Measurements from ENCODE around the gene COL7A1. TPM values are rescaled to one million over a fixed set of nuclear protein-coding genes. Genes with fewer than 3 reads are reported as not detected.

Gene COL7A1
- total RNA-seq, 3 donors from 2014 or later (not counting 1 experiment from before 2014, with no cell fraction given), result 0.54 to 1.7 (median 1.4) TPM

- Histone ChIP-seq H3K4me3 (ENCODE audit: low read length) (no peak overlapping the region), H3K27me3 (ENCODE audit: control insufficient read depth, insufficient read depth, low read length) (no peaks in the 10 kb centered on the region), H3K36me3 (ENCODE audit: control insufficient read depth, insufficient read depth, low read length) (no peaks in the 10 kb centered on the region), H3K27ac (ENCODE audit: low read length) (no peak overlapping the region), H3K4me1 (ENCODE audit: control insufficient read depth, insufficient read depth, low read length) (peaks cover 6% of the 10 kb centered on the region), H3K9me3 (ENCODE audit: control insufficient read depth, insufficient read depth, low read length) (no peaks in the 10 kb centered on the region)
- Mint-ChIP-seq H3K4me3 (no peak overlapping the region), H3K9me3 (no peaks in the 10 kb centered on the region), H3K27me3 (ENCODE audit: low read depth in 2 of 2) (no peaks in the 10 kb centered on the region), H3K36me3 (no peaks in the 10 kb centered on the region), H3K27ac (no peak overlapping the region), H3K4me1 (no peaks in the 10 kb centered on the region)
- TF ChIP-seq, protein P1, sequence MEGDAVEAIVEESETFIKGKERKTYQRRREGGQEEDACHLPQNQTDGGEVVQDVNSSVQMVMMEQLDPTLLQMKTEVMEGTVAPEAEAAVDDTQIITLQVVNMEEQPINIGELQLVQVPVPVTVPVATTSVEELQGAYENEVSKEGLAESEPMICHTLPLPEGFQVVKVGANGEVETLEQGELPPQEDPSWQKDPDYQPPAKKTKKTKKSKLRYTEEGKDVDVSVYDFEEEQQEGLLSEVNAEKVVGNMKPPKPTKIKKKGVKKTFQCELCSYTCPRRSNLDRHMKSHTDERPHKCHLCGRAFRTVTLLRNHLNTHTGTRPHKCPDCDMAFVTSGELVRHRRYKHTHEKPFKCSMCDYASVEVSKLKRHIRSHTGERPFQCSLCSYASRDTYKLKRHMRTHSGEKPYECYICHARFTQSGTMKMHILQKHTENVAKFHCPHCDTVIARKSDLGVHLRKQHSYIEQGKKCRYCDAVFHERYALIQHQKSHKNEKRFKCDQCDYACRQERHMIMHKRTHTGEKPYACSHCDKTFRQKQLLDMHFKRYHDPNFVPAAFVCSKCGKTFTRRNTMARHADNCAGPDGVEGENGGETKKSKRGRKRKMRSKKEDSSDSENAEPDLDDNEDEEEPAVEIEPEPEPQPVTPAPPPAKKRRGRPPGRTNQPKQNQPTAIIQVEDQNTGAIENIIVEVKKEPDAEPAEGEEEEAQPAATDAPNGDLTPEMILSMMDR (IDR thresholded peaks at IDR 0.05), result no peak
- ATAC-seq (no peak), DNase-seq (no peak)
- WGBS (ENCODE audit: insufficient coverage), result 80% methylated on average over 2 of the region's 5 CpGs
- intact Hi-C loops (cut with micrococcal nuclease), result no loop called here
Observed at GRCh38 chr3:48544141-48544540, 51.0 kb downstream of the COL7A1 start.

- intact Hi-C loops (cut with micrococcal nuclease), result no loop called here
- TF ChIP-seq, protein P1 (IDR thresholded peaks at IDR 0.05), result no peak
- no peak overlapping the region for H3K27ac Mint-ChIP-seq
- no peaks in the 10 kb centered on the region for H3K36me3 Mint-ChIP-seq
- no peaks in the 10 kb centered on the region for H3K4me1 Mint-ChIP-seq
- H3K9me3 Mint-ChIP-seq, result no peaks in the 10 kb centered on the region
- H3K9me3 ChIP-seq (ENCODE audit: control insufficient read depth, insufficient read depth, low read length), result no peaks in the 10 kb centered on the region
- 18% methylated on average over 9 of the region's 9 CpGs for WGBS (ENCODE audit: insufficient coverage)
- H3K36me3 ChIP-seq (ENCODE audit: control insufficient read depth, insufficient read depth, low read length), result no peaks in the 10 kb centered on the region
- H3K4me3 ChIP-seq (ENCODE audit: low read length), result no peak overlapping the region
- no peaks in the 10 kb centered on the region for H3K27me3 Mint-ChIP-seq (ENCODE audit: low read depth in 2 of 2)
- no peak overlapping the region for H3K4me3 Mint-ChIP-seq
- H3K4me1 ChIP-seq (ENCODE audit: control insufficient read depth, insufficient read depth, low read length), result no peaks in the 10 kb centered on the region
- DNase-seq (no peak), ATAC-seq (no peak)
- no peak overlapping the region for H3K27ac ChIP-seq (ENCODE audit: low read length)
- H3K27me3 ChIP-seq (ENCODE audit: control insufficient read depth, insufficient read depth, low read length), result no peaks in the 10 kb centered on the region
Observed at GRCh38 chr3:48543271-48543866, 51.8 kb downstream of the COL7A1 start.

DNA sequence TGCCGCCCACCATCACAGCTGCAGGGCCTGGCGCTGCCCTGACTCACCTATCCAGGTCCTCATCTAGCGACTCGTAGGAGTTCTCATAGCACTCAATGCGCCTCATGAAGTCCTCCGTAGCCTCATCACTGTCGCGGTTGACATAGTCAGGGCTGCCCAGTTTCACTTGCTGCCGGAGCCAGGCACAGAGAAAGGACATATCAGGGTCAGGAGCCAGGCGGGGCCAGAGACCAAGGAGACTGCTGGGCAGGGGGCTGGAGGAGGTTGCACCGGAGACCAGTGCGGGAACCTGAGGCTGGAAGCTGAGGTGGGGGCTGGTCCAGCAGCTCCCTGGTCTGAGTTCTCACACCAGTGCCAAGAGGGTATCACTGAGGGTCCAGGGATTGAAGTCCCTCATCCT lies 56.7 kb downstream of the COL7A1 start:
- no peak overlapping the region for H3K27ac Mint-ChIP-seq
- no peaks in the 10 kb centered on the region for H3K27me3 ChIP-seq (ENCODE audit: control insufficient read depth, insufficient read depth, low read length)
- intact Hi-C loops (cut with micrococcal nuclease), result no loop called here
- WGBS (ENCODE audit: insufficient coverage), result 94% methylated on average over 12 of the region's 12 CpGs
- no peaks in the 10 kb centered on the region for H3K4me1 ChIP-seq (ENCODE audit: control insufficient read depth, insufficient read depth, low read length)
- H3K4me3 ChIP-seq (ENCODE audit: low read length), result no peak overlapping the region
- no peak overlapping the region for H3K4me3 Mint-ChIP-seq
- H3K9me3 ChIP-seq (ENCODE audit: control insufficient read depth, insufficient read depth, low read length), result no peaks in the 10 kb centered on the region
- DNase-seq, result no peak
- ATAC-seq, result no peak
- H3K36me3 Mint-ChIP-seq, result no peaks in the 10 kb centered on the region
- H3K4me1 Mint-ChIP-seq, result no peaks in the 10 kb centered on the region
- no peaks in the 10 kb centered on the region for H3K27me3 Mint-ChIP-seq (ENCODE audit: low read depth in 2 of 2)
- no peak overlapping the region for H3K27ac ChIP-seq (ENCODE audit: low read length)
- TF ChIP-seq, protein P1 (IDR thresholded peaks at IDR 0.05), result no peak
- H3K36me3 ChIP-seq (ENCODE audit: control insufficient read depth, insufficient read depth, low read length), result no peaks in the 10 kb centered on the region
- no peaks in the 10 kb centered on the region for H3K9me3 Mint-ChIP-seq

GRCh38 chr3:48536785-48537184 lies 58.3 kb downstream of the COL7A1 start:
- Histone ChIP-seq H3K27ac (ENCODE audit: low read length) (no peak overlapping the region), H3K27me3 (ENCODE audit: control insufficient read depth, insufficient read depth, low read length) (no peaks in the 10 kb centered on the region), H3K4me1 (ENCODE audit: control insufficient read depth, insufficient read depth, low read length) (no peaks in the 10 kb centered on the region), H3K36me3 (ENCODE audit: control insufficient read depth, insufficient read depth, low read length) (no peaks in the 10 kb centered on the region), H3K4me3 (ENCODE audit: low read length) (no peak overlapping the region), H3K9me3 (ENCODE audit: control insufficient read depth, insufficient read depth, low read length) (no peaks in the 10 kb centered on the region)
- ATAC-seq (peak in 1 of 3 donors; percentile 10), DNase-seq (no peak)
- no peak overlapping the region for H3K27ac Mint-ChIP-seq
- no peaks in the 10 kb centered on the region for H3K9me3 Mint-ChIP-seq
- H3K4me3 Mint-ChIP-seq, result no peak overlapping the region
- WGBS (ENCODE audit: insufficient coverage), result 99% methylated on average over 5 of the region's 5 CpGs
- intact Hi-C loops (cut with micrococcal nuclease), result no loop called here
- TF ChIP-seq, protein P1 (IDR thresholded peaks at IDR 0.05), result no peak
- no peaks in the 10 kb centered on the region for H3K36me3 Mint-ChIP-seq
- no peaks in the 10 kb centered on the region for H3K4me1 Mint-ChIP-seq
- no peaks in the 10 kb centered on the region for H3K27me3 Mint-ChIP-seq (ENCODE audit: low read depth in 2 of 2)

Data from natural killer cell (primary cell).